ENCODE results near the gene CRLF1.

The CRLF1 gene

GRCh38 chr19:18634612-18635297 is 28.2 kb upstream of the CRLF1 start:
- H2AFZ ChIP-seq (ENCODE audit: low read length) = no peak overlapping the region

GRCh38 chr19:18633321-18633720 is 26.7 kb upstream of the CRLF1 start:
- no peaks in the 10 kb centered on the region for H3K9me3 ChIP-seq (ENCODE audit: low read length)
- 0 out of 2 replicates have a peak, but pooled peaks cover 11% of the 10 kb centered on the region for H3K27me3 ChIP-seq (ENCODE audit: insufficient read depth, low read length)
- H3K9ac ChIP-seq (ENCODE audit: low read length) = no peak overlapping the region
- H3K4me3 ChIP-seq (ENCODE audit: low read depth, low read length, poor library complexity, severe bottlenecking) = no peak overlapping the region
- no peaks in the 10 kb centered on the region for H3F3A ChIP-seq (ENCODE audit: insufficient read depth, low read length)
- H3K4me2 ChIP-seq (ENCODE audit: low read length) = no peak overlapping the region
- H4K20me1 ChIP-seq (ENCODE audit: insufficient read depth, low read length) = no peaks in the 10 kb centered on the region
- H3K79me2 ChIP-seq (ENCODE audit: insufficient read depth, low read length) = no peaks in the 10 kb centered on the region
- no peak for TF ChIP-seq EZH2 (IDR thresholded peaks at IDR 0.05; ENCODE audit: borderline replicate concordance, low read length)
- H3K9me2 ChIP-seq (ENCODE audit: low read depth, low read length) = no peaks in the 10 kb centered on the region
- H2AFZ ChIP-seq (ENCODE audit: low read length) = no peak overlapping the region
- H3K4me1 ChIP-seq (ENCODE audit: insufficient read depth, low read length, severe bottlenecking) = peaks cover 13% of the 10 kb centered on the region
- H3K27ac ChIP-seq (ENCODE audit: low read depth, low read length, poor library complexity, severe bottlenecking) = no peak overlapping the region
- H3K36me3 ChIP-seq (ENCODE audit: insufficient read depth, low read length) = no peaks in the 10 kb centered on the region

More at GRCh38 chr19:18634612-18635297, 28.2 kb upstream of the CRLF1 start:
- no peaks in the 10 kb centered on the region for H3K79me2 ChIP-seq (ENCODE audit: insufficient read depth, low read length)
- H3K36me3 ChIP-seq (ENCODE audit: insufficient read depth, low read length) = no peaks in the 10 kb centered on the region
- H3K27me3 ChIP-seq (ENCODE audit: insufficient read depth, low read length) = 0 out of 2 replicates have a peak, but pooled peaks cover 6% of the 10 kb centered on the region
- H3K9me3 ChIP-seq (ENCODE audit: low read length) = no peaks in the 10 kb centered on the region
- peaks cover 13% of the 10 kb centered on the region for H3K4me1 ChIP-seq (ENCODE audit: insufficient read depth, low read length, severe bottlenecking)
- TF ChIP-seq EZH2 (IDR thresholded peaks at IDR 0.05; ENCODE audit: borderline replicate concordance, low read length) (no peak), CTCF (IDR thresholded peaks at IDR 0.05; ENCODE audit: low read length) (no peak)
- H4K20me1 ChIP-seq (ENCODE audit: insufficient read depth, low read length) = no peaks in the 10 kb centered on the region
- H3K4me3 ChIP-seq (ENCODE audit: low read depth, low read length, poor library complexity, severe bottlenecking) = no peak overlapping the region
- H3K4me2 ChIP-seq (ENCODE audit: low read length) = no peak overlapping the region
- H3K9ac ChIP-seq (ENCODE audit: low read length) = no peak overlapping the region
- H3F3A ChIP-seq (ENCODE audit: insufficient read depth, low read length) = no peaks in the 10 kb centered on the region
- H3K27ac ChIP-seq (ENCODE audit: low read depth, low read length, poor library complexity, severe bottlenecking) = no peak overlapping the region
- no peaks in the 10 kb centered on the region for H3K9me2 ChIP-seq (ENCODE audit: low read depth, low read length)

- Histone ChIP-seq H4K20me1 (ENCODE audit: insufficient read depth, low read length) (no peaks in the 10 kb centered on the region), H3F3A (ENCODE audit: insufficient read depth, low read length) (no peaks in the 10 kb centered on the region), H2AFZ (ENCODE audit: low read length) (no peak overlapping the region), H3K79me2 (ENCODE audit: insufficient read depth, low read length) (no peaks in the 10 kb centered on the region), H3K27me3 (ENCODE audit: insufficient read depth, low read length) (0 out of 2 replicates have a peak, but pooled peaks cover 11% of the 10 kb centered on the region), H3K4me1 (ENCODE audit: insufficient read depth, low read length, severe bottlenecking) (no peaks in the 10 kb centered on the region), H3K9me2 (ENCODE audit: low read depth, low read length) (no peaks in the 10 kb centered on the region), H3K4me3 (ENCODE audit: low read depth, low read length, poor library complexity, severe bottlenecking) (no peak overlapping the region), H3K9ac (ENCODE audit: low read length) (no peak overlapping the region), H3K27ac (ENCODE audit: low read depth, low read length, poor library complexity, severe bottlenecking) (no peak overlapping the region), H3K4me2 (ENCODE audit: low read length) (no peak overlapping the region), H3K36me3 (ENCODE audit: insufficient read depth, low read length) (no peaks in the 10 kb centered on the region), H3K9me3 (ENCODE audit: low read length) (no peaks in the 10 kb centered on the region)
- no peak for TF ChIP-seq EZH2 (IDR thresholded peaks at IDR 0.05; ENCODE audit: borderline replicate concordance, low read length)
- no peak for TF ChIP-seq CTCF (IDR thresholded peaks at IDR 0.05; ENCODE audit: low read length)
These were observed 22.8 kb upstream of the CRLF1 start for GRCh38 chr19:18629166-18630088.

Measured in OCI-LY1 (cell line).